Activated CD4-positive, alpha-beta T cell treated with anti-CD3 and anti-CD28 coated beads for 4 hours (primary cell): ENCODE measurements around the gene RANBP9.

Experiments used
- DNase-seq, 2 donors: peaks; one replicate each; pipeline ENCODE4 v3.0.0-alpha.2; 2020

RANBP9 gene

GRCh38 chr6:13593103-13593502, 118.5 kb downstream of the RANBP9 start:
- DNase-seq: no peak

- DNase-seq: no peak
These were observed 120.3 kb downstream of the RANBP9 start for GRCh38 chr6:13591205-13591921.

GRCh38 chr6:13590574-13591153, 121.0 kb downstream of the RANBP9 start:
- DNase-seq: no peak

GRCh38 chr6:13589801-13590200, 121.8 kb downstream of the RANBP9 start:
- DNase-seq: no peak

- DNase-seq: no peak
These were observed 124.8 kb downstream of the RANBP9 start for GRCh38 chr6:13586603-13587542.

GRCh38 chr6:13581700-13582229, 129.9 kb downstream of the RANBP9 start:
- DNase-seq: no peak

GRCh38 chr6:13579911-13580310, 131.7 kb downstream of the RANBP9 start:
- no peak for DNase-seq

GRCh38 chr6:13577926-13578325, 133.7 kb downstream of the RANBP9 start:
- no peak for DNase-seq

- no peak for DNase-seq
These were observed 135.6 kb downstream of the RANBP9 start for GRCh38 chr6:13576017-13576416.

GRCh38 chr6:13575377-13575775, 136.3 kb downstream of the RANBP9 start:
- DNase-seq: peak in 1 of 2 donors; percentile 75

- DNase-seq: peak; percentile 59 to 65
These were observed 136.9 kb downstream of the RANBP9 start, which contains the start of gene SIRT5 for GRCh38 chr6:13574571-13575376. Gene SIRT5, plus strand, starts transcription at chr6:13574601. Its CDS starts 9,510 bp downstream, at chr6:13584111.

- peak; percentile 92 to 97 for DNase-seq
These were observed 137.5 kb downstream of the RANBP9 start for GRCh38 chr6:13574149-13574570.

- peak in 1 of 2 donors; percentile 5 for DNase-seq
These were observed 137.9 kb downstream of the RANBP9 start for GRCh38 chr6:13573669-13574110.

GRCh38 chr6:13572951-13573654, 138.5 kb downstream of the RANBP9 start:
- DNase-seq: no peak

- no peak for DNase-seq
These were observed 139.4 kb downstream of the RANBP9 start for GRCh38 chr6:13572240-13572639.
